HG03558 (cell line): ENCODE measurements around the gene RNF8.
"Not testable (repeated sequence)": the region's sequence is repeated elsewhere in the genome, so short reads cannot be mapped to it uniquely, and the experiment has no call there.

Source experiments
- ATAC-seq: cut with Tn5 transposase; IDR thresholded peaks from one replicate; pipeline ENCODE4 v1.9.1; 2021; ENCODE audit warnings: moderate number of reproducible peaks; ENCODE audit not compliant: unreplicated experiment; ENCODE audit errors: extremely low read depth

Gene RNF8

GRCh38 chr6:37435816-37436215 is 82.0 kb downstream of the RNF8 start:
- no peak for ATAC-seq

- ATAC-seq: no peak
Observed at GRCh38 chr6:37438930-37439329, 85.1 kb downstream of the RNF8 start.

GRCh38 chr6:37441651-37442050 is 87.9 kb downstream of the RNF8 start:
- ATAC-seq: no peak

- no peak for ATAC-seq
Observed at GRCh38 chr6:37442416-37443215, 88.8 kb downstream of the RNF8 start.

GRCh38 chr6:37443216-37443542 is 89.4 kb downstream of the RNF8 start:
- ATAC-seq: not testable (repeated sequence)
